Measurements from ENCODE around the gene CAMSAP1.

The CAMSAP1 gene

DNA sequence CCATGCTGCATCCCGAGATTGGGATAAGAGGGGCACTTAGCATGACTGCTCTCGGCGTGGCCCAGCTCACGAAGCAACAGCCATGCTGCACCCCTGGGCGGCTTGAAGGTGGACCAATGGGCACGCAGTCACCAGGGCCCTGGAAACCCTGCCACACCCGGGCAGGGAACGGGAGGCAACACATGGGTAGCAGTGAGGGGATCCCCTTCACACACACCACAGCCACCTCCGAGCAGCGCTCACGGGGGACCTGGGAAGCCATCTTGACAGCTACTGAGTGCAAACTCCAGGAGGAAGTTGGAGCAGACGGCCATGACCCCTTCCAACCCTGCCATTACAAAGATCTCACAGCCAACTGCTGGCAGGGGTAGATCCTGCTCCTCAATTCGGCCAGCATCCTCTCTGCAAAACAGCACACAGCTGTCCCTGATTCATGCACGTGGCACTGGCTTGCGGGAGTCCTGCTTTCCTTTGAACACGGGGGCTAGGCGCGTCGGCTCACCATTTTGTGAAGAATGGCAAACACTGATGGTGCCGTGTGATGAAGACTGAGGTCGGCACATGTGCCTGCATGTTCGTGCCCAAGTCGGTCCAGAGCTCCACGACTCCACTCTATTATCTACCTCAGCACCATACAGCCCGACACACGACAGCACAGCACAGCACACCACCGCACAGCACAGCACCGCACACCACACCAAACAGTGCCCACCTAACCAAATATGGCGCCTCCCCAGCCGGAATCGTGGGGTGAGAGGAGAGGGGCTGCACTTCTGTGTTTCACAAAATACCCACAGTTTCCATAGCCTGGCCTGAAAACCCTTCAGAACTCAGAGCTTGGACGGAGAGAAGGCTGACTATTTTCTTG is 48.8 kb upstream of the CAMSAP1 start (continued):
- TF ChIP-seq CSDC2 (CRISPR knock-in tag; IDR thresholded peaks at IDR 0.05) (no peak), ISL1 (CRISPR knock-in tag; IDR thresholded peaks at IDR 0.05) (no peak), ZC3H10 (CRISPR knock-in tag; IDR thresholded peaks at IDR 0.05) (no peak)

DNA sequence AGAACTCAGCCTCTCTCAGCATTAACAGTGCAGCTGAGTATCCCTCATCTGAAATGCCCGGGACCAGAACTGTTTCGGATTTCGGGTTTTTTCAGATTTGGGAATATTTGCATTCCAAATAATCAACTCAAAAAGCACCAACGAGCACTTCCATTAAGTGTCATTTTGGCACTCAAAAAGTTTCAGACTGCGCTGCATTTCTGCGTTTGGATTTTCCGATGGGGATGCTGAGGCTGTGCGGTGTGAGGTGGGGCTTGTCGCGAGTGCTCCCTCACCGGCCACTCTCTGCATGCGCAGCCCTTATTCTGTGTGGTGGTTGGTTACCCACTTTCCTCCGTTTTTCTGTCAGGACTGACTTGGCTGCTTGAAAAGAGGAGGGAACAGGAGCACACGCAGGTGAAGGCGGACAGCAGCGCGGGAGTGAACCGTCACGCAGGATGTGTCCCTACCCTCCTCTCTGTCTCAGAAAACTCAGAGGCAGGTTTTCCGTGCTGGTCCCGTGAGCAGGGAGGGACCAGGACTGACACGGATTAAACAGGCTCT is 45.4 kb upstream of the CAMSAP1 start:
- no peak for ATAC-seq
- TF ChIP-seq BACH2 (CRISPR knock-in tag; IDR thresholded peaks at IDR 0.05; ENCODE audit: borderline replicate concordance) (no peak), TOX (CRISPR knock-in tag; IDR thresholded peaks at IDR 0.05; ENCODE audit: borderline replicate concordance) (no peak), ARNTL (CRISPR knock-in tag; IDR thresholded peaks at IDR 0.05; ENCODE audit: borderline replicate concordance, low read depth) (no peak), POU6F1 (CRISPR knock-in tag; IDR thresholded peaks at IDR 0.05; ENCODE audit: borderline replicate concordance, low read depth) (no peak), ESRRG (CRISPR knock-in tag; IDR thresholded peaks at IDR 0.05) (no peak), CREB5 (CRISPR knock-in tag; IDR thresholded peaks at IDR 0.05; ENCODE audit: low read depth) (no peak), ZNF565 (CRISPR knock-in tag; conservative IDR thresholded peaks at IDR 0.05; ENCODE audit: low read depth) (no peak), OSR1 (CRISPR knock-in tag; IDR thresholded peaks at IDR 0.05) (no peak), RARB (CRISPR knock-in tag; IDR thresholded peaks at IDR 0.05) (no peak), ISL1 (CRISPR knock-in tag; IDR thresholded peaks at IDR 0.05) (no peak), ZFP30 (CRISPR knock-in tag; IDR thresholded peaks at IDR 0.05) (no peak), TCF4 (CRISPR knock-in tag; IDR thresholded peaks at IDR 0.05; ENCODE audit: borderline replicate concordance) (no peak), CSDC2 (CRISPR knock-in tag; IDR thresholded peaks at IDR 0.05) (no peak), ZFP3 (CRISPR knock-in tag; IDR thresholded peaks at IDR 0.05) (no peak)
- TF ChIP-seq, protein P1, sequence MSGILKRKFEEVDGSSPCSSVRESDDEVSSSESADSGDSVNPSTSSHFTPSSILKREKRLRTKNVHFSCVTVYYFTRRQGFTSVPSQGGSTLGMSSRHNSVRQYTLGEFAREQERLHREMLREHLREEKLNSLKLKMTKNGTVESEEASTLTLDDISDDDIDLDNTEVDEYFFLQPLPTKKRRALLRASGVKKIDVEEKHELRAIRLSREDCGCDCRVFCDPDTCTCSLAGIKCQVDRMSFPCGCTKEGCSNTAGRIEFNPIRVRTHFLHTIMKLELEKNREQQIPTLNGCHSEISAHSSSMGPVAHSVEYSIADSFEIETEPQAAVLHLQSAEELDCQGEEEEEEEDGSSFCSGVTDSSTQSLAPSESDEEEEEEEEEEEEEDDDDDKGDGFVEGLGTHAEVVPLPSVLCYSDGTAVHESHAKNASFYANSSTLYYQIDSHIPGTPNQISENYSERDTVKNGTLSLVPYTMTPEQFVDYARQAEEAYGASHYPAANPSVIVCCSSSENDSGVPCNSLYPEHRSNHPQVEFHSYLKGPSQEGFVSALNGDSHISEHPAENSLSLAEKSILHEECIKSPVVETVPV (CRISPR knock-in tag; IDR thresholded peaks at IDR 0.05) = no peak
- TF ChIP-seq, protein P2, sequence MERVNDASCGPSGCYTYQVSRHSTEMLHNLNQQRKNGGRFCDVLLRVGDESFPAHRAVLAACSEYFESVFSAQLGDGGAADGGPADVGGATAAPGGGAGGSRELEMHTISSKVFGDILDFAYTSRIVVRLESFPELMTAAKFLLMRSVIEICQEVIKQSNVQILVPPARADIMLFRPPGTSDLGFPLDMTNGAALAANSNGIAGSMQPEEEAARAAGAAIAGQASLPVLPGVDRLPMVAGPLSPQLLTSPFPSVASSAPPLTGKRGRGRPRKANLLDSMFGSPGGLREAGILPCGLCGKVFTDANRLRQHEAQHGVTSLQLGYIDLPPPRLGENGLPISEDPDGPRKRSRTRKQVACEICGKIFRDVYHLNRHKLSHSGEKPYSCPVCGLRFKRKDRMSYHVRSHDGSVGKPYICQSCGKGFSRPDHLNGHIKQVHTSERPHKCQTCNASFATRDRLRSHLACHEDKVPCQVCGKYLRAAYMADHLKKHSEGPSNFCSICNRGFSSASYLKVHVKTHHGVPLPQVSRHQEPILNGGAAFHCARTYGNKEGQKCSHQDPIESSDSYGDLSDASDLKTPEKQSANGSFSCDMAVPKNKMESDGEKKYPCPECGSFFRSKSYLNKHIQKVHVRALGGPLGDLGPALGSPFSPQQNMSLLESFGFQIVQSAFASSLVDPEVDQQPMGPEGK (CRISPR knock-in tag; IDR thresholded peaks at IDR 0.05; ENCODE audit: borderline replicate concordance) = no peak

- ATAC-seq = peak; percentile 95
- TF ChIP-seq ZFP3 (CRISPR knock-in tag; IDR thresholded peaks at IDR 0.05) (no peak), ESRRG (CRISPR knock-in tag; IDR thresholded peaks at IDR 0.05) (no peak), CSDC2 (CRISPR knock-in tag; IDR thresholded peaks at IDR 0.05) (no peak), ZC3H10 (CRISPR knock-in tag; IDR thresholded peaks at IDR 0.05) (no peak), ZNF70 (CRISPR knock-in tag; IDR thresholded peaks at IDR 0.05) (no peak), ISL1 (CRISPR knock-in tag; IDR thresholded peaks at IDR 0.05) (no peak), TOX (CRISPR knock-in tag; IDR thresholded peaks at IDR 0.05; ENCODE audit: borderline replicate concordance) (no peak), GLIS3 (CRISPR knock-in tag; IDR thresholded peaks at IDR 0.05) (no peak), TCF4 (CRISPR knock-in tag; IDR thresholded peaks at IDR 0.05; ENCODE audit: borderline replicate concordance) (no peak), SNAI2 (CRISPR knock-in tag; IDR thresholded peaks at IDR 0.05) (no peak), CREB5 (CRISPR knock-in tag; IDR thresholded peaks at IDR 0.05; ENCODE audit: low read depth) (no peak), ARNTL (CRISPR knock-in tag; IDR thresholded peaks at IDR 0.05; ENCODE audit: borderline replicate concordance, low read depth) (no peak), ZNF565 (CRISPR knock-in tag; conservative IDR thresholded peaks at IDR 0.05; ENCODE audit: low read depth) (no peak), ZFP30 (CRISPR knock-in tag; IDR thresholded peaks at IDR 0.05) (no peak), RARB (CRISPR knock-in tag; IDR thresholded peaks at IDR 0.05) (no peak)
- TF ChIP-seq, protein P3, sequence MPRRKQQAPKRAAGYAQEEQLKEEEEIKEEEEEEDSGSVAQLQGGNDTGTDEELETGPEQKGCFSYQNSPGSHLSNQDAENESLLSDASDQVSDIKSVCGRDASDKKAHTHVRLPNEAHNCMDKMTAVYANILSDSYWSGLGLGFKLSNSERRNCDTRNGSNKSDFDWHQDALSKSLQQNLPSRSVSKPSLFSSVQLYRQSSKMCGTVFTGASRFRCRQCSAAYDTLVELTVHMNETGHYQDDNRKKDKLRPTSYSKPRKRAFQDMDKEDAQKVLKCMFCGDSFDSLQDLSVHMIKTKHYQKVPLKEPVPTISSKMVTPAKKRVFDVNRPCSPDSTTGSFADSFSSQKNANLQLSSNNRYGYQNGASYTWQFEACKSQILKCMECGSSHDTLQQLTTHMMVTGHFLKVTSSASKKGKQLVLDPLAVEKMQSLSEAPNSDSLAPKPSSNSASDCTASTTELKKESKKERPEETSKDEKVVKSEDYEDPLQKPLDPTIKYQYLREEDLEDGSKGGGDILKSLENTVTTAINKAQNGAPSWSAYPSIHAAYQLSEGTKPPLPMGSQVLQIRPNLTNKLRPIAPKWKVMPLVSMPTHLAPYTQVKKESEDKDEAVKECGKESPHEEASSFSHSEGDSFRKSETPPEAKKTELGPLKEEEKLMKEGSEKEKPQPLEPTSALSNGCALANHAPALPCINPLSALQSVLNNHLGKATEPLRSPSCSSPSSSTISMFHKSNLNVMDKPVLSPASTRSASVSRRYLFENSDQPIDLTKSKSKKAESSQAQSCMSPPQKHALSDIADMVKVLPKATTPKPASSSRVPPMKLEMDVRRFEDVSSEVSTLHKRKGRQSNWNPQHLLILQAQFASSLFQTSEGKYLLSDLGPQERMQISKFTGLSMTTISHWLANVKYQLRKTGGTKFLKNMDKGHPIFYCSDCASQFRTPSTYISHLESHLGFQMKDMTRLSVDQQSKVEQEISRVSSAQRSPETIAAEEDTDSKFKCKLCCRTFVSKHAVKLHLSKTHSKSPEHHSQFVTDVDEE (CRISPR knock-in tag; IDR thresholded peaks at IDR 0.05) = no peak
- TF ChIP-seq, protein P2 (CRISPR knock-in tag; IDR thresholded peaks at IDR 0.05; ENCODE audit: borderline replicate concordance) = no peak
Observed at GRCh38 chr9:135951889-135952663, 44.7 kb upstream of the CAMSAP1 start.

All from SK-N-SH treated with all-trans-retinoic acid at 6 μM for 48 hours (cell line).